ENCODE results near the gene RUNX1. TPM values are rescaled to one million over a fixed set of nuclear protein-coding genes. Genes with fewer than 3 reads are reported as not detected.
A peak's percentile ranks its signal among the peaks of the same experiment; 100 is the strongest.

RUNX1 gene
- total and polyA plus RNA-seq, 2 of the 13 experiments (the other 11 are each of a cell fraction or from before 2014, with no cell fraction given): 5.4 to 6.4 TPM

GRCh38 chr21:34878940-34879339 is 170.2 kb downstream of the RUNX1 start (continued):
- no peak for TF ChIP-seq ZBED4 (CRISPR knock-in tag; IDR thresholded peaks at IDR 0.05; ENCODE audit: borderline replicate concordance)
- TF ChIP-seq GTF3A (CRISPR knock-in tag; conservative IDR thresholded peaks at IDR 0.05): no peak
- no peak for TF ChIP-seq CCAR2 (optimal IDR thresholded peaks at IDR 0.05; ENCODE audit: low read depth, low read length)

- H3K4me1 ChIP-seq (ENCODE audit: insufficient read depth, low read length): peaks cover 34% of the 10 kb centered on the region
- no peak overlapping the region for H2AFZ ChIP-seq (ENCODE audit: low read length)
- BruUV-seq (replicated peaks): no TSS peak
- ATAC-seq (no peak; the same call in 2 of the 3 replicates), FAIRE-seq (no peak), DNase-seq (ENCODE audit: low spot score) (peak; percentile 23)
- intact Hi-C loops (cut with micrococcal nuclease; ENCODE audit: unreplicated experiment) (no loop called here), in situ Hi-C loops (cut with HindIII; ENCODE audit: extremely low pct_ligation_motif_present, low pct_unique_long_range_greater_than_20kb) (loop anchor here (25.0 kb wide), 2 partner anchors 959 to 1059 kb away; no protein-coding TSS in a partner anchor)
- ChIA-PET CTCF (ENCODE audit: low intra/inter-chr PET ratio, low total read pairs) (interaction anchor here (1.3 kb wide), 1 partner anchor 133 kb away, joined by 3 read pairs; no protein-coding TSS in a partner anchor), POLR2A (interaction anchor here (1.5 to 2.3 kb wide), 3 partner anchors 10 to 133 kb away, joined by 3 to 10 read pairs (median 4); no protein-coding TSS in a partner anchor)
- H3K4me3 ChIP-seq (replicated peaks in 1 of 3; ENCODE audit: insufficient read depth in 1 of 3, low read depth in 2 of 3, low read length in 3 of 3): no peak overlapping the region
- no peak overlapping the region for H3K27ac ChIP-seq (ENCODE audit: extremely low read length, insufficient read depth, low read length)
- H3K27me3 ChIP-seq (ENCODE audit: control insufficient read depth in 1 of 2, insufficient read depth in 2 of 2, low read length in 2 of 2): no peaks in the 10 kb centered on the region
- no peak overlapping the region for H3K9ac ChIP-seq (ENCODE audit: insufficient read depth, low read depth, low read length)
- H4K20me1 ChIP-seq (ENCODE audit: insufficient read depth, low read length): no peaks in the 10 kb centered on the region
- no peaks in the 10 kb centered on the region for H3K9me3 ChIP-seq (ENCODE audit: low read length)
- H3K36me3 ChIP-seq (replicated peaks in 1 of 2; ENCODE audit: control insufficient read depth in 1 of 2, insufficient read depth in 2 of 2, low read length in 2 of 2): peaks cover 9 to 55% of the 10 kb centered on the region in 2 experiments
- no peak overlapping the region for H3K4me2 ChIP-seq (ENCODE audit: low read depth, low read length)
- 69% methylated on average over 3 of the region's 3 CpGs for WGBS (ENCODE audit: low lambda C conversion rate)
- peaks cover 47% of the 10 kb centered on the region for H3K79me2 ChIP-seq (ENCODE audit: insufficient read depth, low read length)
- TF ChIP-seq HNRNPUL1 (IDR thresholded peaks at IDR 0.05; ENCODE audit: low read depth, low read length) (no peak), REXO4 (CRISPR knock-in tag; IDR thresholded peaks at IDR 0.05; ENCODE audit: borderline replicate concordance) (no peak), SOX5 (CRISPR knock-in tag; IDR thresholded peaks at IDR 0.05; ENCODE audit: borderline replicate concordance) (no peak), ZNF503 (CRISPR knock-in tag; IDR thresholded peaks at IDR 0.05) (no peak), NCOA1 (CRISPR knock-in tag; IDR thresholded peaks at IDR 0.05) (no peak), ZNF569 (CRISPR knock-in tag; IDR thresholded peaks at IDR 0.05; ENCODE audit: borderline replicate concordance) (no peak), SAP130 (CRISPR knock-in tag; IDR thresholded peaks at IDR 0.05; ENCODE audit: low read depth) (0 out of 2 replicates have a peak, but pooled peaks have one; percentile 25), ZNF850 (CRISPR knock-in tag; conservative IDR thresholded peaks at IDR 0.05) (no peak), ZNF263 (CRISPR knock-in tag; IDR thresholded peaks at IDR 0.05) (no peak), ZBTB1 (CRISPR knock-in tag; IDR thresholded peaks at IDR 0.05; ENCODE audit: borderline replicate concordance) (no peak), ZBTB39 (CRISPR knock-in tag; IDR thresholded peaks at IDR 0.05) (no peak), ZEB1 (IDR thresholded peaks at IDR 0.05; ENCODE audit: insufficient replicate concordance, low read depth) (no peak), ZNF841 (CRISPR knock-in tag; IDR thresholded peaks at IDR 0.05; ENCODE audit: borderline replicate concordance) (no peak)
These were observed 170.6 kb downstream of the RUNX1 start for GRCh38 chr21:34878501-34878900.

Measured in HepG2 (cell line).